Measurements from ENCODE around the gene GCNA.

Gene GCNA

GRCh38 chrX:71578253-71579135 is at the start of gene GCNA:
Gene GCNA, plus strand, starts transcription at chrX:71578437. Its CDS starts 2,385 bp downstream, at chrX:71580822.
- no peak for TF ChIP-seq GATA2 (IDR thresholded peaks at IDR 0.05; ENCODE audit: low read depth, low read length)
- no peak for TF ChIP-seq GATA3 (IDR thresholded peaks at IDR 0.05; ENCODE audit: low read depth, low read length)

GRCh38 chrX:71532078-71532752 is 46.0 kb upstream of the GCNA start:
- no peak for TF ChIP-seq GATA3 (IDR thresholded peaks at IDR 0.05; ENCODE audit: low read depth, low read length)
- TF ChIP-seq GATA2 (IDR thresholded peaks at IDR 0.05; ENCODE audit: low read depth, low read length) = no peak

- TF ChIP-seq GATA3 (IDR thresholded peaks at IDR 0.05; ENCODE audit: low read depth, low read length) (no peak), GATA2 (IDR thresholded peaks at IDR 0.05; ENCODE audit: low read depth, low read length) (no peak)
These were observed 45.3 kb upstream of the GCNA start, which contains the start of gene OGT for GRCh38 chrX:71532753-71533425. Gene OGT, plus strand, starts transcription at chrX:71533104. Its CDS starts 196 bp downstream, at chrX:71533300.

- TF ChIP-seq GATA2 (IDR thresholded peaks at IDR 0.05; ENCODE audit: low read depth, low read length) (no peak), GATA3 (IDR thresholded peaks at IDR 0.05; ENCODE audit: low read depth, low read length) (no peak)
These were observed 44.8 kb upstream of the GCNA start for GRCh38 chrX:71533516-71533850.

- TF ChIP-seq GATA2 (IDR thresholded peaks at IDR 0.05; ENCODE audit: low read depth, low read length) (no peak), GATA3 (IDR thresholded peaks at IDR 0.05; ENCODE audit: low read depth, low read length) (no peak)
These were observed 44.2 kb upstream of the GCNA start for GRCh38 chrX:71533851-71534561.

GRCh38 chrX:71534773-71535544 is 43.3 kb upstream of the GCNA start:
- TF ChIP-seq GATA2 (IDR thresholded peaks at IDR 0.05; ENCODE audit: low read depth, low read length) = no peak

GRCh38 chrX:71536285-71536684 is 42.0 kb upstream of the GCNA start:
- no peak for TF ChIP-seq GATA2 (IDR thresholded peaks at IDR 0.05; ENCODE audit: low read depth, low read length)
- TF ChIP-seq GATA3 (IDR thresholded peaks at IDR 0.05; ENCODE audit: low read depth, low read length) = no peak

GRCh38 chrX:71537743-71538142 is 40.5 kb upstream of the GCNA start:
- no peak for TF ChIP-seq GATA3 (IDR thresholded peaks at IDR 0.05; ENCODE audit: low read depth, low read length)
- TF ChIP-seq GATA2 (IDR thresholded peaks at IDR 0.05; ENCODE audit: low read depth, low read length) = no peak

GRCh38 chrX:71540801-71541200 is 37.4 kb upstream of the GCNA start:
- TF ChIP-seq GATA3 (IDR thresholded peaks at IDR 0.05; ENCODE audit: low read depth, low read length) (no peak), GATA2 (IDR thresholded peaks at IDR 0.05; ENCODE audit: low read depth, low read length) (no peak)

GRCh38 chrX:71541210-71542022 is 36.8 kb upstream of the GCNA start:
- TF ChIP-seq GATA2 (IDR thresholded peaks at IDR 0.05; ENCODE audit: low read depth, low read length) (no peak), GATA3 (IDR thresholded peaks at IDR 0.05; ENCODE audit: low read depth, low read length) (no peak)

- no peak for TF ChIP-seq GATA3 (IDR thresholded peaks at IDR 0.05; ENCODE audit: low read depth, low read length)
- no peak for TF ChIP-seq GATA2 (IDR thresholded peaks at IDR 0.05; ENCODE audit: low read depth, low read length)
These were observed 35.8 kb upstream of the GCNA start for GRCh38 chrX:71542411-71542810.

- TF ChIP-seq GATA2 (IDR thresholded peaks at IDR 0.05; ENCODE audit: low read depth, low read length) = no peak
- no peak for TF ChIP-seq GATA3 (IDR thresholded peaks at IDR 0.05; ENCODE audit: low read depth, low read length)
These were observed 35.4 kb upstream of the GCNA start for GRCh38 chrX:71542825-71543224.
